Common myeloid progenitor, CD34-positive (primary cell): ENCODE measurements around the gene RBPJ.
A peak's percentile ranks its signal among the peaks of the same experiment; 100 is the strongest.
"Not testable (repeated sequence)": the region's sequence is repeated elsewhere in the genome, so short reads cannot be mapped to it uniquely, and the experiment has no call there.

Experiments
- CTCF ChIA-PET: fragments of 350-600 bp; sonication (Branson Sonifier 250); formaldehyde crosslinking; loops from one replicate; lab custom pipeline; 2021; ENCODE audit warnings: antibody characterized with exemption; lab: Charles Lee
- POLR2A ChIA-PET: fragments of 350-600 bp; sonication (Branson Sonifier 250); formaldehyde crosslinking; loops from one replicate; lab custom pipeline; 2021; ENCODE audit warnings: antibody characterized with exemption; lab: Charles Lee
- DNase-seq, 3 donors: peaks; one replicate each; pipeline versions ENCODE4 v3.0.0 to v3.0.0-alpha.2; 2013
- H3K27ac ChIP-seq, 2 experiments: 1 replicate in 1 of 2; 2 replicates in 1 of 2; pipeline ENCODE4 v1.7.0; 2013; ENCODE audit warnings: inconsistent platforms in 2 of 2, low read length in 2 of 2, mild to moderate bottlenecking in 2 of 2, low read depth in 1 of 2, moderate library complexity in 1 of 2; ENCODE audit not compliant: severe bottlenecking in 2 of 2, insufficient read depth in 1 of 2, poor library complexity in 1 of 2
- H3K27me3 ChIP-seq, 5 experiments: replicated peaks in 2 of 5; 1 replicate in 3 of 5; 2 replicates in 2 of 5; pipeline versions ENCODE4 v1.6.1 to v1.7.0; 2013; ENCODE audit warnings: low read length in 4 of 5, mild to moderate bottlenecking in 2 of 5, moderate library complexity in 2 of 5, inconsistent platforms in 1 of 5; ENCODE audit not compliant: insufficient read depth in 5 of 5, control insufficient read depth in 4 of 5
- H3K36me3 ChIP-seq, 4 experiments: 1 replicate in 2 of 4; 2 replicates in 2 of 4; pipeline versions ENCODE4 v1.6.1 to v1.7.0; 2013; ENCODE audit warnings: low read length in 3 of 4, control low read depth in 1 of 4, mild to moderate bottlenecking in 1 of 4; ENCODE audit not compliant: control insufficient read depth in 4 of 4, insufficient read depth in 4 of 4
- H3K4me1 ChIP-seq, 4 experiments: 1 replicate in 3 of 4; 2 replicates in 1 of 4; pipeline versions ENCODE4 v1.6.1 to v1.7.1; 2013; ENCODE audit warnings: low read length in 3 of 4, mild to moderate bottlenecking in 3 of 4, control low read depth in 1 of 4, inconsistent platforms in 1 of 4, moderate library complexity in 1 of 4; ENCODE audit not compliant: control insufficient read depth in 4 of 4, insufficient read depth in 4 of 4; ENCODE audit errors: control extremely low read depth in 1 of 4
- H3K4me3 ChIP-seq, 7 experiments: 1 replicate in 4 of 7; 2 replicates in 3 of 7; pipeline versions ENCODE4 v1.5.1 to v1.7.0; 2013; ENCODE audit warnings: mild to moderate bottlenecking in 7 of 7, low read length in 6 of 7, moderate library complexity in 6 of 7, inconsistent platforms in 2 of 7, low read depth in 2 of 7, control low read depth in 1 of 7; ENCODE audit not compliant: insufficient read depth in 4 of 7, control insufficient read depth in 1 of 7; ENCODE audit errors: extremely low read depth in 1 of 7
- H3K9me3 ChIP-seq, 5 experiments: 1 replicate in 4 of 5; 2 replicates in 1 of 5; pipeline versions ENCODE4 v1.6.1 to v1.7.1; 2013; ENCODE audit warnings: low read length in 4 of 5, mild to moderate bottlenecking in 2 of 5, inconsistent platforms in 1 of 5, low read depth in 1 of 5, moderate library complexity in 1 of 5; ENCODE audit not compliant: control insufficient read depth in 4 of 5, insufficient read depth in 2 of 5; ENCODE audit errors: control extremely low read depth in 1 of 5
- WGBS: methylation state at CpG from one replicate; pipeline ENCODE4 v1.1.5; 2013; ENCODE audit not compliant: insufficient coverage; 5-methylcytosine and 5-hydroxymethylcytosine counted together

Gene RBPJ

GRCh38 chr4:26311633-26312032 lies 9.2 kb upstream of the RBPJ start:
- no peak for DNase-seq
- H3K36me3 ChIP-seq = no peaks in the 10 kb centered on the region
- CTCF ChIA-PET = interaction anchor here (1.4 kb wide), 1 partner anchor 9 kb away, joined by 3 read pairs; no protein-coding TSS in a partner anchor

DNA sequence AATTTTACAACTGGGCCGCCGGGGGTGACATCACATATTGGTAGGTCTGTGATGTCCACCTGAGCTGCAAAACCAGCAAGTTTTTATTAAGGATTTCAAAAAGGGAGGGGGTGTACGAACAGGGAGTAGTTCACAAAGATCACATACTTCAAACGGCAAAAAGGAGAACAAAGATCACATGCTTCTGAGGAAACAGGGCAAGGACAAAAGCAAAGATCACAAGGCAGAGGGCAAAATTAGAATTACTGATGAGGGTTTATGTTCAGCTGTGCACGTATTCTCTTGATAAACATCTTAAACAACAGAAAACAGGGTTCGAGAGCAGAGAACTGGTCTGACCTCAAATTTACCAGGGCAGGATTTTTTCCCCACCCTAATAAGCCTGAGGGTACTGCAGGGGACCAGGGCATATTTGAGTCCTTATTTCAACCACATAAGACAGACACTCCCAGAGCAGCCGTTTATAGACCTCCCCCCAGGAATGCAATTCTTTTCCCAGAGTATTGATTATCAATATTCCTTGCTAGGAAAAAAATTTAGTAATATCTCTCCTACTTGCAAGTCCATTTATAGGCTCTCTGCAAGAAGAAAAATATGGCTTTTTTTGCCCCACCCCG lies 5.4 kb upstream of the RBPJ start:
- POLR2A ChIA-PET, H3K9me3 ChIP-seq, H3K27ac ChIP-seq, H3K36me3 ChIP-seq, H3K4me3 ChIP-seq, H3K27me3 ChIP-seq: not testable (repeated sequence)
- 90% methylated on average over 4 of the region's 8 CpGs for WGBS
- peak in 2 of 3 donors; percentile 39 to 64 for DNase-seq
- CTCF ChIA-PET = interaction anchor here (0.7 to 1.7 kb wide), 2 partner anchors 16 to 57 kb away, joined by 3 to 5 read pairs; no protein-coding TSS in a partner anchor
- peaks cover 0 to 13% (median 7%) of the 10 kb centered on the region in 4 experiments for H3K4me1 ChIP-seq

More at GRCh38 chr4:26311633-26312032, 9.2 kb upstream of the RBPJ start:
- no peaks in the 10 kb centered on the region for H3K27me3 ChIP-seq
- no peaks in the 10 kb centered on the region for H3K4me1 ChIP-seq
- H3K4me3 ChIP-seq = no peak overlapping the region
- no peak overlapping the region for H3K27ac ChIP-seq
- H3K9me3 ChIP-seq = peaks cover 0 to 6% (median 3%) of the 10 kb centered on the region in 5 experiments
- POLR2A ChIA-PET = no interaction called here

- Histone ChIP-seq H3K27ac (no peak overlapping the region), H3K4me1 (peaks cover 6 to 24% (median 16%) of the 10 kb centered on the region in 4 experiments), H3K9me3 (peaks cover 0 to 8% (median 3%) of the 10 kb centered on the region in 5 experiments), H3K4me3 (no peak overlapping the region), H3K36me3 (no peaks in the 10 kb centered on the region), H3K27me3 (no peaks in the 10 kb centered on the region)
- no peak for DNase-seq
- ChIA-PET CTCF (interaction anchor here (1.2 kb wide), 1 partner anchor 9 kb away, joined by 3 read pairs; no protein-coding TSS in a partner anchor), POLR2A (no interaction called here)
- 100% methylated on average over 1 of the region's 2 CpGs for WGBS
These were observed 3.0 kb upstream of the RBPJ start for GRCh38 chr4:26317766-26318165.

DNA sequence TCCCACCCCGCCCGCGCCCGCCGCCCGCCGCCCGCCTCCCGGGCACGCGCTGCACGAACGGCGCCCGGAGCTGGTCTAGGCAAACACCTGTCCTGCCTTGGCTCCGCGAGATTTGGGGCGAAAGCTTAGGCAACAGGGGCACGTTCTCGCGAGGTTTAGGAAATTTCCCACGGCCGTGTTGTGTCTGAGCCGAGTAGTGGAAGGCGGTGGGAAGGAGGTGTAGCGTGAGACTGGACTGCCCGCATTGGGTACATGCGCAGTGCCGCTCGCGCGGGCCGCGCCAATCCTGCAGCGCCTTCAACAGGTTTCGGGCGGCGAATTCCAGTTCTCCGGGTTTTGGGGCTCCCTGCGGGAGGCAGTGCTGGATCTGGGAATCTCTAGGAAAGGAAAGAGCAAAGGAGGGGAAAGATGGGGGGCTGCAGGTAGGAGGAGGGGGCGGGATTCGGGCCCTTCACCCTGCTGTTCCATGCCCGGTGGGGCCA lies 1.3 kb upstream of the RBPJ start:
- no peaks in the 10 kb centered on the region for H3K27me3 ChIP-seq
- H3K4me1 ChIP-seq = peaks cover 14 to 26% (median 16%) of the 10 kb centered on the region in 4 experiments
- H3K36me3 ChIP-seq = no peaks in the 10 kb centered on the region
- H3K4me3 ChIP-seq = peak overlapping the region; percentile 79 to 94 (median 84)
- under 1% methylated on average over 27 of the region's 43 CpGs for WGBS
- peak overlapping the region; percentile 61 to 92 for H3K27ac ChIP-seq
- peak; percentile 99 to 100 (median 99) for DNase-seq
- POLR2A ChIA-PET = no interaction called here
- peaks cover 0 to 6% (median 0%) of the 10 kb centered on the region in 5 experiments for H3K9me3 ChIP-seq
- CTCF ChIA-PET = interaction anchor here (1.2 to 1.5 kb wide), 3 partner anchors 11 to 237 kb away, joined by 4 to 5 read pairs (median 4); no protein-coding TSS in a partner anchor

GRCh38 chr4:26319949-26320537 lies 771 bp upstream of the RBPJ start:
- peak in 2 of 3 donors; percentile 52 to 71 for DNase-seq
- POLR2A ChIA-PET = no interaction called here
- CTCF ChIA-PET = interaction anchor here (1.4 kb wide), 1 partner anchor 238 kb away, joined by 4 read pairs; no protein-coding TSS in a partner anchor

DNA sequence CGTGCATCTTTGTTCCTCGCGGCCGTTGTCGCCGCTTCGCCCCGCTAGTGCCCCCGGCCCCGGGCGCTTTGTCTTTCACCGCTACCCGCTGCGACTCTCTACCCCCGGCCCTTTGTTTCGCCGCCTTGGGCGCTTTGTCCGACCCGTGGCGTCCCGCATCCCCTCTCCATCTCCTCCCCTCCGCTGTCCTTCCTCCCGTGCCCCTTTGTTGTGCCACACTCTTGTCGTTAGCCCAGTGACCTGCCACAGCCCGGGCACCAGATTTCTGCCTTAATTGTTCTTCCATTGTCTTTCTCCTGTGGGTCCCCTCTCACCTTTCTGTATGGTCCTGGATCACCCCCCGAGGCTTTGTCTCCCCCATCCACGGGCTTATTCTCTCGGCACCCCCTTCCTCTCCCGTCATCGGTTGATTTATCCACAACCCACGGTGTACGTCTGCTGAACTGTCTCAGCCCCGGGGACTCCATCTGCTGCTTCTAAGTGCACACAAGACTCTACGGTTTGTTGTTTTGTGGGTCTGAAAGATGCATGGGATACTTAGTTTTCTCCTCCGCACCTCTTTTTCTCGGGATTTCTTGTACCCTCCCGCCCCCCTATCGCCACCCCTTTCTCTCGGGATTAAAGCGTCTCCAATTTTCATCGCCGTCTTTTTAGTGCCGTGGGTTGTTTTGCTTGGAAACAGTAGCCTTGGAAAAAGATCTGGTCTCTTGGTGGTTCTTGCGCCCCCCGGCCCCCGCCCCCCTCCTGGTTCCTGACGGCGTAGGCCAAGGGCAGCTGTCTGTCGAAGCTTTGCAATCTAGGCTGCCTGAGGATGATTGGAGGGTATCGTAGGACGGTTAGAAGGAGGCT lies 783 bp downstream of the RBPJ start:
- CTCF ChIA-PET = no interaction called here
- H3K27ac ChIP-seq = peak overlapping the region; percentile 58 to 78
- no peaks in the 10 kb centered on the region for H3K36me3 ChIP-seq
- peak in 2 of 3 donors; percentile 60 to 74 for DNase-seq
- peaks cover 14 to 26% (median 16%) of the 10 kb centered on the region in 4 experiments for H3K4me1 ChIP-seq
- peak overlapping the region; percentile 79 to 90 (median 84) for H3K4me3 ChIP-seq
- no peaks in the 10 kb centered on the region for H3K27me3 ChIP-seq
- 2% methylated on average over 42 of the region's 52 CpGs for WGBS
- H3K9me3 ChIP-seq = peaks cover 0 to 2% (median 0%) of the 10 kb centered on the region in 5 experiments
- POLR2A ChIA-PET = no interaction called here

More at GRCh38 chr4:26319949-26320537, 771 bp upstream of the RBPJ start:
- Histone ChIP-seq H3K36me3 (no peaks in the 10 kb centered on the region), H3K27me3 (no peaks in the 10 kb centered on the region), H3K9me3 (peaks cover 0 to 2% (median 0%) of the 10 kb centered on the region in 5 experiments), H3K4me3 (peak overlapping the region; percentile 79 to 94 (median 84)), H3K4me1 (peaks cover 14 to 26% (median 16%) of the 10 kb centered on the region in 4 experiments), H3K27ac (peak overlapping the region; percentile 61 to 92)
- 0% methylated on average over 13 of the region's 33 CpGs for WGBS
